Left ventricle myocardium inferior (tissue), 1 donor: ENCODE data around the gene GPC6. TPM values are rescaled to one million over a fixed set of nuclear protein-coding genes. Genes with fewer than 3 reads are reported as not detected.
"Not testable (repeated sequence)": the region's sequence is repeated elsewhere in the genome, so short reads cannot be mapped to it uniquely, and the experiment has no call there.

ENCODE experiments used
- DNase-seq: peaks from one replicate; pipeline ENCODE4 v3.0.0-alpha.2; 2020
- H3K27ac ChIP-seq: fragments of 200-600 bp; replicated peaks from 2 replicates; pipeline ENCODE4 v1.8.0; 2021
- H3K27me3 ChIP-seq: fragments of 200-600 bp; 2 replicates; pipeline ENCODE4 v1.8.0; 2021; ENCODE audit warnings: low read depth
- H3K36me3 ChIP-seq: fragments of 200-600 bp; 2 replicates; pipeline ENCODE4 v1.8.0; 2021
- H3K4me1 ChIP-seq: fragments of 200-600 bp; 2 replicates; pipeline ENCODE4 v1.8.0; 2021
- H3K4me3 ChIP-seq: fragments of 200-600 bp; 2 replicates; pipeline ENCODE4 v1.8.0; 2021; ENCODE audit warnings: mild to moderate bottlenecking, moderate library complexity
- H3K9me3 ChIP-seq: fragments of 200-600 bp; replicated peaks from 2 replicates; pipeline ENCODE4 v1.8.0; 2021
- intact Hi-C: fragments of 100-400 bp; cut with micrococcal nuclease; formaldehyde crosslinking; loops from one replicate; pipeline ENCODE4 v1.11.0; 2022
- total RNA-seq: library from RNA; stranded (reverse); fragmentation: NEBNext Ultra II Directional; extraction: Animal tissue kit (Norgen Biotek cat#: 25700); gene quantifications from one replicate; pipeline ENCODE4 v1.2.1, GENCODE V29; 2021
- TF ChIP-seq, protein P1 (sequence below): fragments of 200-600 bp; IDR thresholded peaks from 2 replicates; pipeline ENCODE4 v1.8.0; 2021; ENCODE audit warnings: antibody characterized with exemption, mild to moderate bottlenecking, borderline replicate concordance
- donor health status: DM: no; HTN: yes; CAD: no; lungs with severe emphysema.

Gene GPC6
- total RNA-seq, 1 donor from 2014 or later = 1.8 TPM

DNA sequence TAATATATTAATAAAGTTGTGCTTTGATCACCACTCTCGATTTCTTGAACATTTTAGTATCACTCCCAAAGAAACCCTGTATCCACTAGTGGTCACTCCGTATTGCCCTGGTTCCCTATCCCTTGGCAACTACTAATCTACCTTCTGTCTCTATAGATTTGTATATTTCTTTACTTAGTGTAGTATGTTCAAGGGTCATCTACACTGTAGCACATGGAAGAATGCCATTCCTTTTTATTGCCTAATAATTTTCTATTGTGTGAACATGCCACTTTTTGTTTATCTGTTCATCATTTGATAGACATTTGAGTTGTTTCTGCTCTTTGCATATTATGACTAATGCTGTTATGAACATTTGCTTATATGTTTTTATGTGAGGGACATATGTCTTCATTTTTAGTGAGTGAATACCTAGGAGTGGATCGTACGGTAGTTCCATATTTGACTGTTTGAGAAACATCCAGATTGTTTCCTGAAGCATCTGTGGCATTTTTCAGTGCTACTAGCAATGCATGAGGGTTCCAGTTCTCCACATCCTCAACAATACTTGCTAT is 254.0 kb downstream of the GPC6 start:
- TF ChIP-seq, protein P1, sequence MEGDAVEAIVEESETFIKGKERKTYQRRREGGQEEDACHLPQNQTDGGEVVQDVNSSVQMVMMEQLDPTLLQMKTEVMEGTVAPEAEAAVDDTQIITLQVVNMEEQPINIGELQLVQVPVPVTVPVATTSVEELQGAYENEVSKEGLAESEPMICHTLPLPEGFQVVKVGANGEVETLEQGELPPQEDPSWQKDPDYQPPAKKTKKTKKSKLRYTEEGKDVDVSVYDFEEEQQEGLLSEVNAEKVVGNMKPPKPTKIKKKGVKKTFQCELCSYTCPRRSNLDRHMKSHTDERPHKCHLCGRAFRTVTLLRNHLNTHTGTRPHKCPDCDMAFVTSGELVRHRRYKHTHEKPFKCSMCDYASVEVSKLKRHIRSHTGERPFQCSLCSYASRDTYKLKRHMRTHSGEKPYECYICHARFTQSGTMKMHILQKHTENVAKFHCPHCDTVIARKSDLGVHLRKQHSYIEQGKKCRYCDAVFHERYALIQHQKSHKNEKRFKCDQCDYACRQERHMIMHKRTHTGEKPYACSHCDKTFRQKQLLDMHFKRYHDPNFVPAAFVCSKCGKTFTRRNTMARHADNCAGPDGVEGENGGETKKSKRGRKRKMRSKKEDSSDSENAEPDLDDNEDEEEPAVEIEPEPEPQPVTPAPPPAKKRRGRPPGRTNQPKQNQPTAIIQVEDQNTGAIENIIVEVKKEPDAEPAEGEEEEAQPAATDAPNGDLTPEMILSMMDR = no peak
- DNase-seq = no peak
- no peak overlapping the region for H3K4me3 ChIP-seq
- H3K9me3 ChIP-seq = no peaks in the 10 kb centered on the region
- intact Hi-C loops = no loop called here
- no peak overlapping the region for H3K27ac ChIP-seq
- no peaks in the 10 kb centered on the region for H3K36me3 ChIP-seq
- no peaks in the 10 kb centered on the region for H3K27me3 ChIP-seq
- no peaks in the 10 kb centered on the region for H3K4me1 ChIP-seq

DNA sequence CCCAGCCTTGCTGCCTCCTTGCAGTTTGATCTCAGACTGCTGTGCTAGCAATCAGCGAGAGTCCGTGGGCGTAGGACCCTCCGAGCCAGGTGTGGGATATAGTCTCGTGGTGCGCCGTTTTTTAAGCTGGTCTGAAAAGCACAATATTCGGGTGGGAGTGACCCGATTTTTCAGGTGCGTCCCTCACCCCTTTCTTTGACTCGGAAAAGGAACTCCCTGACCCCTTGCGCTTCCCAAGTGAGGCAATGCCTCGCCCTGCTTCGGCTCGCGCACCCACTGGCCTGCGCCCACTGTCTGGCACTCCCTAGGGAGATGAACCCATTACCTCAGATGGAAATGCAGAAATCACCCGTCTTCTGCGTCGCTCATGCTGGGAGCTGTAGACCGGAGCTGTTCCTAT is 269.5 kb downstream of the GPC6 start:
- H3K9me3 ChIP-seq, H3K27ac ChIP-seq, H3K4me1 ChIP-seq, DNase-seq, H3K36me3 ChIP-seq, intact Hi-C loops, H3K4me3 ChIP-seq: not testable (repeated sequence)
- H3K27me3 ChIP-seq = peaks cover 26% of the 10 kb centered on the region

DNA sequence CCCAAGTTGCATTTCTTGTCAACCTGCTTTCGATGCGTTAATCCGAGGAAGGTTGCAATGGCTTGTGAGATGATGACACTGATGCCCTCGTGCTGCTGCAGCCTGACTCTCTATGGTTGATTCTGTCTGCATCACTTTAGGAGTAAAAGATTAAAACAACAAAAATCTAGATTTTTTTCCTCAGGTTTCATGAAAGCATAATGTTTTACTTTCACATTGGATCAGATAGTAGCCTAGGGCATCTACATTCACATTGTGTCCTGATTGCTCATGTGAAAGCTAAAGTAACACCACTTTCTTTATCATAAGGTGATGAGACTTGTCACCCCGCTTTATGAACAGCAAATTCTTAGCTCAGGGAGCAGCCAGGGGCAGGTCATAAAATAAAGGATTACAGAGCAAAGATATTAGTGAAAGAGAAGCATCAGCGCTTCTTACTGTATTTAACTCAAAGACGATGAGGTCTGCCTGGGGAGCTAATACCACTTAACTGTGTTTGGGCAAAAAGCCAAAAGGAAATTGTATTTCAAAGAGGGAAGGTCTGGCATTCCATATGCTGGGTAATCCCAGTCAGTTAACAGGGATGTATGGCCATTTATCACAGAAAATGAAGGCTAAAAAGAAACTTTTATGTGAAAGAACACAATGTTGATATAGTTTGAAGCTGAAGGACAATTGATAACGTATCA is 270.5 kb downstream of the GPC6 start:
- Histone ChIP-seq H3K9me3 (peaks cover 3% of the 10 kb centered on the region), H3K36me3 (no peaks in the 10 kb centered on the region), H3K27me3 (peaks cover 28% of the 10 kb centered on the region), H3K27ac (no peak overlapping the region), H3K4me1 (no peaks in the 10 kb centered on the region), H3K4me3 (no peak overlapping the region)
- DNase-seq = no peak
- TF ChIP-seq, protein P1 = no peak
- intact Hi-C loops = no loop called here

DNA sequence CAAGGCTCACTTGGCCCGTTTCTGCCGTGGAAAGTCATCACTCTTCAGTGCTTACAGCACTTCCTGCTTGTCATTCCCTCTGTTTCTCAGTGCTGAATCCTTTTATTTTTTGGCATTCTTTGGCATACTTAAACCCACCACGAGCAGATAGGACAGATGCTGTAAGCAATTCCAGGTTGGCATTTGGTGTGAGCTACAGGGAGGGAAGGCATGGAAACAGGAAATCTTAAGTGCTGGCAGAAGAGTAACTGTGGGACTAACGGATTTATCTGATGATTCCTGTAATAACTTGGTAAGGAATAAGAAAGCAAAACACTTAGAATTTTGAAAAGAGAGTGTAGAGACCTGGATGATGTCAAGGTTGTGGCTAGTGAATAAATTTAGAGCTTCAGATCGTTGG is 273.4 kb downstream of the GPC6 start:
- H3K36me3 ChIP-seq = no peaks in the 10 kb centered on the region
- peaks cover 2% of the 10 kb centered on the region for H3K4me1 ChIP-seq
- intact Hi-C loops = no loop called here
- H3K27ac ChIP-seq = no peak overlapping the region
- H3K4me3 ChIP-seq = no peak overlapping the region
- peaks cover 28% of the 10 kb centered on the region for H3K27me3 ChIP-seq
- no peak for DNase-seq
- no peaks in the 10 kb centered on the region for H3K9me3 ChIP-seq
- TF ChIP-seq, protein P1 = no peak

DNA sequence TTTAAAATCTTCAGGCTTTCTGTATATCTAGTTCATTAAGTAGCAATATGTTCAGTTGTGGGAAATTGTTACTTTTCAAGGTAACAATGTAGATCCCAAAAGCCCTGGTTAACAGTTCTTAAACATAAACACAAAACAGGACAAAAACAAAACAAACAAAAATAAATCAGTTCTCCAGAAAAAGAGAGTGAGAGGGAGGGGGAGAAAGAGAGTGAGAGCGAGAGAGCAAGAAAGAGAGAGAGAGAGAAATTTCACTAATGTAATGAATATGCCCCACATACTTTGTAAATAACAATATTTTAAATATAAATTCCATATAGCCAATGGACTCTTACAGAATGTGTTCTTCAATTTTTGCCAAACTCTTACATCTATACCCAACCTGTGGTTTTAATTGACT is 275.5 kb downstream of the GPC6 start:
- H3K9me3 ChIP-seq = no peaks in the 10 kb centered on the region
- H3K27ac ChIP-seq = no peak overlapping the region
- H3K4me1 ChIP-seq = peaks cover 9% of the 10 kb centered on the region
- intact Hi-C loops = no loop called here
- peaks cover 25% of the 10 kb centered on the region for H3K27me3 ChIP-seq
- no peak overlapping the region for H3K4me3 ChIP-seq
- no peak for DNase-seq
- no peaks in the 10 kb centered on the region for H3K36me3 ChIP-seq
- TF ChIP-seq, protein P1 = no peak

DNA sequence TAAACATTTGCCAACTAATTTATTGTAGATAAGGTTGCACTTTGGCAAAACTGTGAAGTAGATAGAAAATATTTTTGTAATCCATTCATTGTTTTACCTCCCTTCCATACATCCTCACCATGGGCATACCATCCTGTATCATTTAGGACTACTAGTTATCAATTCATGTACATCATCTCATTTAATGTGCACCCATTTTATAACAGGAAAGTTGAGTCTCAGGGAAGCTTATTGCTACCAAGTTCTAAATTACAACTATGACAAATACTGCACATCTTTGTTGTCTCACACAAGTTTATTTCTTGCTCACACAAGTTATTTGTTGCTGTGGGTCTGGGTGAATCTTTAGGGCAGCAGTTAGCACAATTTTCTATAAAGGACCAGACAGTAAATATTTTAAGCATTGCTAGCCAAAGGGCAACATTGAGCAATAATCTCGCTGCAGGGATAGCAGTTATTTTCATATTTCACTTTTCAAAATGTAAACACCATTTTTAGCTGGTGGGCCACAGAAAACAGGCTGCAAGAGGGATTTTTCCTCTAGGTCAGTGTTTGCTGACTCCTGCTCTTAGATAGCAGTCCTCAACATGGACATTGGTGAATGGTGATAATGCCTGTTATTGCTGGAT is 276.5 kb downstream of the GPC6 start:
- Histone ChIP-seq H3K36me3 (no peaks in the 10 kb centered on the region), H3K27ac (no peak overlapping the region), H3K27me3 (peaks cover 14% of the 10 kb centered on the region), H3K4me3 (no peak overlapping the region), H3K4me1 (peaks cover 9% of the 10 kb centered on the region), H3K9me3 (no peaks in the 10 kb centered on the region)
- intact Hi-C loops = no loop called here
- DNase-seq = no peak
- TF ChIP-seq, protein P1 = no peak
